SIG-M5 treated with dmso at 0.1 percent for 504 hours (cell line): ENCODE measurements around the gene TUBB1.
A peak's percentile ranks its signal among the peaks of the same experiment; 100 is the strongest.
"Not testable (repeated sequence)": the region's sequence is repeated elsewhere in the genome, so short reads cannot be mapped to it uniquely, and the experiment has no call there.

ENCODE experiments used
- DNase-seq: peaks from one replicate; lab custom pipeline; 2025; ENCODE audit not compliant: unreplicated experiment; lab: John Stamatoyannopoulos, UW

The TUBB1 gene

GRCh38 chr20:59018817-59019216, 412 bp upstream of the TUBB1 start:
- no peak for DNase-seq

DNA sequence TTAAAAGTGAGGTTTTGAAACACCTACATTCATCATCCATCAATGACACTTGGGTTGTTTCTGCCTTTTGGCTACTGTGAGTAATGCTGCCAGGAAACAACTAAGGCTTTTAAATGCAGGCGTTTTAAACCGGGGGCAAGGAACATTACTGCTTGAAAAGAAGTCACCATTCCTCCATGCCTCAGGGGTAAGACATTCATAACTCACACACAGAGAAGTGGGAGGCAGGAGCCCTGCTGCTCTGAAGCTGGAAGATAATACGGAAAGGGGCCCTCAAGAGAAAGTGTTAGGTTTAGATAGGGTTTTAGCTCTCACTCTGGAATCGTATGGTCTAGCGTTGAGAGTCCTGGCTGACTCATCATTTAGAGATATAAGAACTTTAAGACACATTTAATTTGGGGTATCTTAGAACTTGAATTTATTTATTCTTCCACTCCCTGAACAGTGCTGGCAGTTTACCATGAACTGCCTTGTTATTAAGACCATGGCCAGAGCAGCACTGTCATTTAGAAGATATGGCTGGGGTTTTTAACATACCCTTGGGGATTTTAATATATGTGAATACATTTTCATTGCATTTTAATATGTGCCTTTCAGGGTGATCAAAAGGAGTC, 1.8 kb downstream of the TUBB1 start:
- no peak for DNase-seq

DNA sequence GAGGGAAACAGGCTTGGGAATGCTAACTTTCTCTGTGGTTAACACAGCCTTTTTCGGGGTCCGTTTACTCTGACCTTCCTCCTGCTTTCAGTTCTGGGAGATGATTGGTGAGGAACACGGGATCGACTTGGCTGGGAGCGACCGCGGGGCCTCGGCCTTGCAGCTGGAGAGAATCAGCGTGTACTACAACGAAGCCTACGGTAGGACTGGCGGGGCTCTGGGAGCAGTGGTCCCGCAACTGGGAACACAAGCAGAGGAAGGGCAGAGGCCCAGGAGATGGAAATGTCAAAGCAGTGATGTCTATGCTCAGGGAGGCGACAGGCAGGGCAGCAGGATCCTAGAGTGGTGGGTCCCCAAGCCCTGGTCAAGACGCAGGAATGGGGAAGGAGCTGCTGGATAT, 3.5 kb downstream of the TUBB1 start:
- no peak for DNase-seq

DNA sequence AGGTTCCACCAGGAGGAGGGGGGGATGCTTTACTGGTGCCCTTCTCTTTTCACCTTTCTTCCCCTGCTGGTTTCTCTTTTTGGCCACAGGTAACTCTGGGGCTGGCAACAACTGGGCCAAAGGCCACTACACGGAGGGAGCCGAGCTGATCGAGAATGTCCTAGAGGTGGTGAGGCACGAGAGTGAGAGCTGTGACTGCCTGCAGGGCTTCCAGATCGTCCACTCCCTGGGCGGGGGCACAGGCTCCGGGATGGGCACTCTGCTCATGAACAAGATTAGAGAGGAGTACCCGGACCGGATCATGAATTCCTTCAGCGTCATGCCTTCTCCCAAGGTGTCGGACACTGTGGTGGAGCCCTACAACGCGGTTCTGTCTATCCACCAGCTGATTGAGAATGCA, 4.4 kb downstream of the TUBB1 start:
- no peak for DNase-seq

DNA sequence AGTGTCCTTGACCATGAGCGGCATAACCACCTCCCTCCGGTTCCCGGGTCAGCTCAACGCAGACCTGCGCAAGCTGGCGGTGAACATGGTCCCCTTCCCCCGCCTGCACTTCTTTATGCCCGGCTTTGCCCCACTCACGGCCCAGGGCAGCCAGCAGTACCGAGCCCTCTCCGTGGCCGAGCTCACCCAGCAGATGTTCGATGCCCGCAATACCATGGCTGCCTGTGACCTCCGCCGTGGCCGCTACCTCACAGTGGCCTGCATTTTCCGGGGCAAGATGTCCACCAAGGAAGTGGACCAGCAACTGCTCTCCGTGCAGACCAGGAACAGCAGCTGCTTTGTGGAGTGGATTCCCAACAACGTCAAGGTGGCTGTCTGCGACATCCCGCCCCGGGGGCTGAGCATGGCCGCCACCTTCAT, 4.9 kb downstream of the TUBB1 start:
- DNase-seq, result no peak

GRCh38 chr20:59025086-59025485, 5.9 kb downstream of the TUBB1 start:
- DNase-seq, result no peak

DNA sequence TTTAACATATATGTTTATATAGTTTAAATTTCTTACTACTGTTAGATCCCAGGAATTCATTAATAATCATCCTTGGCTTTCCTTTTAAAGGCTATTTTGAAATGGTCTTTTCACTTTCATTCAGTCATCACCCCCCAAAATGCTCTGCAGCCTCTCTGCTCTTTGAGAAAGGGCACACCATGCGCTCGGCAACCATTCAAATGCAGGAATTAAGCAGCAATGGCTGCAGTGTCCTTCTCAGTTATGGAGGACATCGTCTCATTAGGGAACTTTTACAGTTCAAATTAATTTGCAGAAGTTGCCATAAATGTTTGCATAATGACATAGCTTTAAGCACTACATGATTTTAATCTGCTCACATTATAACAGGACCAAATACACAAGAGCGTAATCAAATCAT, 6.3 kb downstream of the TUBB1 start:
- DNase-seq, result no peak

GRCh38 chr20:59026904-59027740, 7.9 kb downstream of the TUBB1 start:
- no peak for DNase-seq

DNA sequence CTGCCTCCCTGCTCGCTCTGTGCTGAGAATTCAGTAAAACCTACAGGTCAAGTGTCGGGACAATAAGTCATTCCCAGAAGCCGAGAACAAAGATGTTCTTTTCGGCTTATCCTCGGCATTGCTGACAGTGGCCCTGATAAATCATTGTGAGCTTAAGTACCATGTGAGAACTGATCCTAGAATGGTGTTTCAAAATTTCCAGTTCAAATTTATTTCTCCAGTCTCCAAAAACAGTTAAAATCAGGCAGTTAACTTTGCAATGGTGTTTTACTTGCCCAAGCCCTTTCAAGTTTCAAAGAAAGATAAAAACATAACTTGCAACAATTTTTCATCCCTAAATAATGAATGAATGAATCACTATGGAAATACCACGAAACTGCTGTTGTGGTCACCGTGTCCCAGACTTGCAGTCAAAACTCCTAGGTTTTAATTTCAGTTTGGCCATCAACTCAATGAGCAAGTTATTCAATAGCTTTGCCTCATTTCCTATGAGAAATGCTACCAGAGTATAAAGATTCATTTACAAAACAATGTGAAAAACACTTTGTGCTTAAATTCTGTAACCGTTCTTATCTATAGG, 8.6 kb downstream of the TUBB1 start:
- no peak for DNase-seq

GRCh38 chr20:59028812-59029211, 9.6 kb downstream of the TUBB1 start:
- DNase-seq, result no peak

DNA sequence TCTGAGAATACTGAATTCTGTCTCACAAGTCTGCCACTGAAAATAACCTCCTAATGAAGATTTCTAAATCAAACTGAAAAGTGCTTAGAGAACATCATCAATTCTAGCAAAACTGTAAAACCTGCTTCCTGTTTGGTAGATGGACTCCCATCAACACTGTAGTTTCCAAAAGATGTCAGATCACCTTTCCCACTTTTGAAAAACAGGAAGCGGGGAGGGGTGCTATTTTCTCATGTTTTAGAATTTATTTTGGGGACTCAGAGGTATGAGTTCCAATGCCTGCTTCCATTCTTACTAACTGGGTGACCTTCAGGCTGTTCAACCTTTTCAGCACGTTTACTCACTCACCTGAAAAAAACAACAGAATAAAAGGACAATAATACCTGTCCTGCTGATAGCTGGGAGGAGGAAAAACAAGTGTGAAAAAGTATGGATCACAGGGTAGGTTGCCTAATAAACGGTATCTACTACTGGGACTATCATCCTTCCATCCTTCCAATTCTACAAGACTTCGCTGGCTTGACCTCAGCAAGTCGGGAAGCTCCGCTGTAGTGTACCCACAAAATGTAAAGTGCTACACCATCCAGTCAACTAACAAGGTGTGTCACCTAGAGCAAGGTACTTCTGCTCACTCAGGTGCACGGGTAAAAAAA, 11.8 kb downstream of the TUBB1 start:
- peak; percentile 16 for DNase-seq

GRCh38 chr20:59031564-59032022, 12.4 kb downstream of the TUBB1 start:
- DNase-seq, result no peak

GRCh38 chr20:59032023-59032712, 12.9 kb downstream of the TUBB1 start, which contains the start of gene ATP5F1E:
ATP5F1E (minus strand) TSS chr20:59032335; CDS start chr20:59032251, 84 bp downstream.
- peak; percentile 98 for DNase-seq

DNA sequence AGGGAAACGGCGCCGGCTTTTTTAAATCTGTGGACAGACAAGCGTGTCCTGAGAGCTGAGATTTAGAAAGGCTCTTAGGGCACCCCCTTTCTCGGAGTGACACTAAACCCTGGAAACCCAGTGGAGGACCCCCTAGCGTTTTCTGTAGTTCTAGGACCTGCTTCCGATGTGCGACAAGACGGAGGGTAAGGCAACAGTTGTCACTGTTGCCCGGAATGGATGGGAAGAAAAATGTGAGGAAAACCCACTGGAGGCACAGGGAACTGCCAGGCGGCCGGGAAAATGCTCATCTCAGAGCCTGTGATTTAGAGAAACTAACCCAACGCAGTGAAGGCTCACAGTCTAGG, 13.5 kb downstream of the TUBB1 start:
- DNase-seq, result no peak

DNA sequence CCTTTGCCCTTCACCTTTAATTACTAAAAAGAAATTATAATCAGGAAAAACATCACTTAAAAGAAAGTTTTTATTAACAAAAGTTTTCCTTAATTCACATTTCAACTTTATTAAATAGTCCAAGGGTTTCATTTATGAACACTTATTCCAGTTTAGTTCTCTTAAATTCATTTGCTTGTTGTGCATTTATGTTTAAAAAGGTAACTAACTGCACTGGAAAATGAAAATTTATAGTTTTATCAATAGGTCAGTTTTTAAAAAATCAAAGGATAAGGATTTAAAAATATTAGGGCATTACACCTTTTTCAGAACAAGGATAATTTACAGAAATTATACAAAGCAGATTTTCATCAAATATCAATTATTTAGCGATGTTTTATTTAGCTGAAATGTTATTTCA, 13.9 kb downstream of the TUBB1 start:
- no peak for DNase-seq

- no peak for DNase-seq
Observed at GRCh38 chr20:59033616-59034165, 14.5 kb downstream of the TUBB1 start.

DNA sequence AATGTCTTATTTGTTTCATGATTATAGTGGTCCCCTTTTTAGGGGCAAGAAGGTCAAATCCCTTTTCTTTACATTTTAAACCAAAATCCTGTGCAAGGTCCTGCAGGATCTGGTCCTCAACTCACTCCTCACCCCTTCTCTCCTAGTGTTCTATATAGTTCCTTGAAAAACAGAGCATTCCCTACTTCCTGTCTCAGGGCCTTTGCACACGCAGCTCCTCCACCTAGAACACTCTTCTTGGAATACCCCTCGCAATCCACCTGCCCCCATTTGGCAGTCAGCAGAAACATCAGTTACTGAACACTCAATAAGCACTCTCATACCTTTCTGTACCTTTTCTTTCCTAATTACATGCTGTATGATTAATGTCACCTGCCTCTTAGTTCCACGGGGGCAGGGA, 16.2 kb downstream of the TUBB1 start:
- no peak for DNase-seq

DNA sequence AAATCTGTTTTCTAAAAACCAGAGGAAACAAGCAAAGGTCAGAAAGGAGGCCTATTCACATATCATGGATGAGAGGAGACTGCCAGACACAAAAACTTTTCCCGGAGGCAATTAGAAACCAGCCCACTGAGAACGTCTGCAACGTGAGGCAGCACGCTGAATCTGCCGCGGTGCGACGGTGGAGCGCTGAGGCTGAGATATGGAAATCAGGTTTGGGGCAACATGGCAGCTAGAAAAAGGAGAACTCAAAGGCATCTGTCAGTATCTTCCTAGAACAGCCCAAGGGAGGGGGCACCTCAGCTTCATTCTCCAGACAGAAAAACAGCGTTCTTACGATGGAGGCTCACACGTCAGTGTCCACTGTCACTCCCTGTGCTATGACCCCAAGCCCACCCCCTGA, 18.2 kb downstream of the TUBB1 start:
- DNase-seq, result no peak

DNA sequence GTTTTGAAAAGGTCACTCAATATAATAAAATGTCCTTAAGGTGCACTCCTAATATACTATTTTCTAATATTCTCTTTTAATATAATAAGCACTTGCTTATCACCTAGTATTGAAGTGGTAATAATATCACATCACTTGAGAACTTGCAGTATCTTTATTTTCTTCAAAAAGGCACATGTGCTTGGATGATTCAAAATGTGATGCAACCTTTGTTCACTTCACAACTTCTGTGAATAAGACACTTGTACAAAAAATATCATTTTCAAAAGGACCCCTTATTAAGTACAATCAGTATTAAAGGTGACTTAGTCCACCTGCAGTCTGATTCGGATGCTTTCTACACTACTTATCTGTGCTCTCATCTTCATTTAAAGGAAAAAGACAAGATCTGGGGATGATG, 20.0 kb downstream of the TUBB1 start:
- DNase-seq, result peak; percentile 13

DNA sequence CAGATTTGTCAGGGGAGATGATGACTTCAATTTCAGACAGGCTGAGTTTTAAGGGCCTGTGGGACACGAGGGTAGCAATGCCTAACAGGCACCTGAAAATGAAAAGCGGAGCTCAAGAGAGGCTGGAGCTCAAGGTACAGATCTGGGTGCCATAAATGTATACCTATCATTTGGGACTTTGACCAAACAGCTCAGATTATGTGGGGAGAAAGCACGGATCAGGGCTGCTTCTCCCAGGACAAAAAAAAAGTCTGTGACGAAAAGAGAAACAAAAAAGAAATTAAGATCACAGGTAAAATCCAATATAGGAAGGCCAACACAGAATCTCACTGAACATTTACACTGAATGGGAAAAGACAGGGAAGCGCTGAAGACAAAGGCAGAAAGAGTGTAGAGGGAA, 21.4 kb downstream of the TUBB1 start:
- no peak for DNase-seq

DNA sequence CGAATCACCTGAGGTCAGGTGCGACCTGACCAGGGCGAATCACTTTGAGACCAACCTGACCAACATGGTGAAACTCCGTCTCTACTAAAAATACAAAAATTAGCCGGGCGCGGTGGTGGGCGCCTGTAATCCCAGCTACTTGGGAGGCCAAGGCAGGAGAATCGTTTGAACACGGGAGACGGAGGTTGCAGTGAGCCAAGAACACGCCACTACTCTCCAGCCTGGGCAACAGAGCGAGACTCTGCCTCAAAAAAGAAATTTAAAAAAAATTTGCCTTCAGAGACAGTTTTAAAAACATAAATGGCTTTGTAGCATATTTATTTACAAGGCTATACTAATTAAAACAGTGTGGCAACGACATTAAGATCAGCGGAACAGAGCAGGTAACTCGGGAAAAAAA, 22.3 kb downstream of the TUBB1 start:
- not testable (repeated sequence) for DNase-seq
